Eye (tissue), 1 donor: ENCODE results near the gene RRP8.

ENCODE experiments used
- DNase-seq: peaks from one replicate; pipeline ENCODE4 v3.0.0-alpha.2; 2015

The RRP8 gene

DNA sequence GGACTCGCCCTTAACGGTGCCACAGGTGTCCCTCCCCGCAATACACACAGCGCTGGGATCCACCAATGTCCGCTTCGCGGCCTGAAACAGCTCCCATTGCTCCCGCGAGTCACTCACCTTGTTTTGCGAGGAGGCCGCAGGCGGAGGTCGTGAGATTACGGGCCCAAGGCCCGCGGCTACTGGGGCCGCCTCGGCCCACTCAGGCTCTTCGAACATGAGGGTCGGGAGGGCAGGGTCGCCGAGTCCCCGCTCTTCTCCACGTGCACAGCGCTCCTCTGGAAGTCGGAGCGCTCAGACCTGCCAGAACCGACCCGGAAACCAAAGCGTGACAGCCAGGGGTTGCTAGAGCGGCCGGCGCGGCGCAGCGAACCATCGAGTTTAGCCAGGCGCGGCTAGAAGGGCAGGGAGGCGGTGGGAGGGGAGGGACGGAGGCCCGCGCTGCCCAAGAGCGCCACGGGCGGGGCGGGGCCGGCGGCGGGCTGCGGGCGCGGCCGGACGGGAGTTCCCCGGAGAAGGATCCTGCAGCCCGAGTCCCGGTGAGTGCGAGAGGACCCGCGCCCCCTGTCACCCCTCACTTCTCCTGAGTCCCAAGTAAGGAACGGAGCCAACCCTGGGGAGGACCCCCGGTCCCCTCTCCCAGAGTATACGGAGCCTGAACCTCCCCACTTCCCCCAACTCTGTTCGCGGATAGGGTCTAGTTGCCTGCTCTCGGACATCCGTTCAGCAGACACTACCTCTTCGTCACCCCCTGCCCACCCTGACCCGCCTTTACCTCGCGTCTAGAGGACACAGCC is at the start of gene RRP8, which contains the start of gene ILK:
Gene RRP8, minus strand, starts transcription at position 330 of the 794 bp plus-strand sequence. Its CDS starts 114 bp downstream, at position 216.
Gene ILK, plus strand, starts transcription at position 488 of the 794 bp plus-strand sequence. CDS start 498 bp downstream, outside the sequence.
- DNase-seq = peak; percentile 95

DNA sequence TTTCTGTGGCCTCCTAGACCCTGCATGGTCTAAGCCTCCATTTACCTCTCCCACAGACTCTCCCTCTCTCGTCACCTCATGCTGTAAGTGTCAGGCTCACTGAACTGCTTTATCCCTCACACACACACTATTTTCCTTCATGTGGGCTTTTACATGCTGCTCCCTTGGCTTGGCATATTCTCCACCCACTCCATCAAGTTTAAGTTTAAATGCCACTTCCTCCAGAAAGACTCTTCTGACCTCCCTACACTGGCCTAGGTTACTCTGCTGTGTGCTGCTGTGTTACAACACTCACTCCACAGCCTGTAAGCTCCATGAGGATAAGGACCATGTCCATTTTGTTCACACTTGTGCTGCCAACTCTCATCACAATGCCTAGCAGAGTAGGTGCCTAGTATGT is 49.7 kb upstream of the RRP8 start:
- no peak for DNase-seq

DNA sequence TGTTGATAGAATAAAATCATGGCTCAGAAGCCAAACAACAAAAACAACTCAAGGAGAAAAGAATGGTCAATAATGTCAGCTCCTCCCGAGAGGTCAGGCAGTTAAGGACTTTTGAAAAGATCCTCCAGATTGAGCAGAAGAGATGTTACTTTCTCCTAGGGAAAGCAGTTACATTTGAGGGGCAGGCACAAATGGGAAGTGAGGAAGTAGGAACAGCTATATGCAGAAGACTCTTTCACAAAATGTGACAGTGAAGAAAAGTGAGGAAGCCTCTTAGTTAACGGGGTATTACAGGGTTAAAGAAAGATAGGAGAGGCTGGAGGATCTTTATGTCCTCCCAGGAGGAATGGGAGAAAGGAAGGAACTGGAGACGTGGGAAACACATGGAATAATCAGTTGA is 48.8 kb upstream of the RRP8 start:
- DNase-seq = no peak

DNA sequence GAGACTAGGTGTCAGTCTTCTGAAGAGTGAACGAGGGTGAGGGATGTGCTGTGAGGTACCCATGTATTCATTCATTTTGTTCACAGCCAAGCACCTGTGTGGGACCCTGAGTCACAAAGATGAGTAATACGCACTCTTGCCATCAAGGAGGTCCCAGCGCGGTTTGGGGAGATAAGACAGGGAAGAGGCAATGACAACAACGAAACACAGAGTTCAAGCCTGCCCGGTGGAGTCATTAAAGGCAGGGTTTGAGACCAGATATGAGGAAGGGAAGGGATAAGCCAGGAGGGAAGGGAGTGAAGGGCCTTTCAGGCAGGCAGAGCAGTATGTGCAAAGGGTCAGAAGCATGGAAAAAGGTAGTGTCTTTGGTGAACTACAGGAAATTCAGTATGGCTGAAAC is 47.6 kb upstream of the RRP8 start:
- no peak for DNase-seq

DNA sequence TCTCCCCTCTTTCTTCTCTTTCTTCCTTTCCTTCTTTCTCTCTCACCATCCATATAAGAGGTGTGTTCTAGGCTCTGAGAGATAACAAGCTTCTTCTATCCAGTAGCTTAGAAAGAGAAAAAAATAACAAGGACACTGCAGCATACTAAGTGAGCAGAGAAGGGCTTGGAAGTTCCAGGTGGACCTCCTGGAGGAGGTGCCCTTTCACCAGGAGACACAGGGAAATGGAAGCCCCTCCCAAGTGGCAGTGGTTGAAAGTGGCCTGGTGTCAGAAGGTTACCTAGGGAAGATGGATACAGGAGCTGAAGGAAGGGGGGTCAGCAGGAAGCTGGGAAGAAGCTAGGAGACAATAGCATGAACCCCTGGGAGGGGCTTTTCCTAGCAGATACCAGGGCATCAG is 46.7 kb upstream of the RRP8 start:
- no peak for DNase-seq

DNA sequence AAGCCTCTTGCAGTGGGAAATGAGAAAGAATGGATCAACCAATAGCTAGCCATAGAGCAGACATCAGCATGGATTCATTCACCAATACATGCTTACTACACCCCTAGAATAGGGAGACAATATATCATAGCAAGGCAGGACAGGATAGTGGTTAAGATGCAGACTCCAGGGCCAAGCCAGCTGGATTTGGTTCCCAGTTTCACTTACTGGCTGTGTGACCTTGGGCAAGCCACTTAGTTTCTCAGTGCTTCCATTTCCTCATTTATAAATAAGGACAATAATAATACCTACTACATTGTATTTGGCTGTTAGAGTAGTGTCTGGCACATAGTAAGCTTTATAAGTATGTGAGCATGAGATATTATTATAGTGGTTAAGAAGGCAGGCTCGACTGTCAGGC is 45.1 kb upstream of the RRP8 start:
- no peak for DNase-seq

DNA sequence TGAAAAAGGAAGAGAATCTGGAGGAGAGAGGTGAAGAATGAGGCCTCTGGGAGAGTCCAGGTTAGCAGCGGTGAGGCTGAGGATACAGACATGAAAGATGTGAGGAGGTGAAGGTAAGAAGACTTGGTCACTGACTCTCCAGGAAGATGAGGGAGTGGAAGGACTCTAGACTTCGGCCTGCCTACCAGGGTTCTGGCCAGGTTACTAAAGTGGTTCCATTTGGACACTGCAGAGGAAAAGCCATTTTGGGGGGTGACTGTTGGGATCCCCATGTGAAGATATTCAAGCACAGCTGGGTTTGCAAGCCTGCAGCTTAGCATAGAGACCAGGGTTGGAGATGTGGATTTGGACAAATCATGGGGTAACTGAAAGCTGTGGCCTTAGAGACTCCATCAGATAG is 44.4 kb upstream of the RRP8 start:
- DNase-seq = no peak

DNA sequence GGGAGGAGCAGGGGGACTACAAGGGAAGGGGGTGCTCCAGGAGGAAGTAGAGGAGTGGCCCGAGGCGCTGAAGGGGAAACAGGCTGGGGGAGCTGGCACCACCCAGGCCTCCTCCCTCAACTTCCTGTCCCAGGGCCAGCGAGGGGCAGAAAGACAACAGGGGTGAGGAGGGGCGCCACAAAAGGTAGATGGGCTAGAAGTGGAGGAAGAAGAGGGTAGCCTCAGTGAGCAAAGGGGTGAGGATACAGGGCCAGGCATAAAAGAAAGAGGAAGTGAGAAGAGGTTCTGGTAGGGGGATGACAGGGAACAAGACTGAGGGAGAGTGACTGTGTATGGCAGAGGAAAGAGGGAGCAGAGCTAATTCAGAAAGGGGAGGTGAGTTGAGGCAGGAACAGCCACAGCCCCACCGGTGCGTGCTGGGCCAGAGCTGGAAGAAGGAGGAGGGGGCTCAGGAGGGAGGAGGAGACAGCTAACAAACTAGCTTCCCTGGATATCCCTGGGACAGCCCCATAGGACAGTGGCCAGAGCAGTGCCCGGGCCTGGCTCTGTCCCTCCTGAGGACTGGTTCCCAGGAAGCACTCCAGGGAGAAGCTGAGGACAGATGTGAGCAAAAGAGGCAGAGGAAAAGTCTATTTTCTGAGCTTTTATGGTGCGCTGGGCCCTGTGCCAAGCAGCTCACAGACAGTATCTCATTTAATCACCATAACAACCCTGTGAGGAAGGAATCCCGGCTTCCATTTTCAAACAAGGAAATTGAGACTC is 43.7 kb upstream of the RRP8 start:
- peak; percentile 49 for DNase-seq

DNA sequence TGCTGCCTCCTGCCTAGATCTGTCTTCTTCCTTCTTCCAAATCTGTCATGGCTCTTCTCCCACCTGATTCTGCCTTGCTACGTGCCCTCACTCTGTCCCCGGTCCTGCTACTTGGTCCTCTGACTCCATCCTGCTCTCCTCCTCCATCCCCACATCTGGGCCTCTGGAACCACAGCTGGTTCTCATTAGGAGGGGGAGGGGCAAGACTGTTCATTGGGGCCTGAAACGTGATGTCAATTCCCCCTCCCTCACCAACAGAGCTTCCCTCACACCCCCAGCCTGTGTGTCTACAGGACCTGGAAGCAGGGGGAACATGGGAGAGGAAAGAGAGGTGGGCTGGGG is 43.1 kb upstream of the RRP8 start:
- peak; percentile 89 for DNase-seq

DNA sequence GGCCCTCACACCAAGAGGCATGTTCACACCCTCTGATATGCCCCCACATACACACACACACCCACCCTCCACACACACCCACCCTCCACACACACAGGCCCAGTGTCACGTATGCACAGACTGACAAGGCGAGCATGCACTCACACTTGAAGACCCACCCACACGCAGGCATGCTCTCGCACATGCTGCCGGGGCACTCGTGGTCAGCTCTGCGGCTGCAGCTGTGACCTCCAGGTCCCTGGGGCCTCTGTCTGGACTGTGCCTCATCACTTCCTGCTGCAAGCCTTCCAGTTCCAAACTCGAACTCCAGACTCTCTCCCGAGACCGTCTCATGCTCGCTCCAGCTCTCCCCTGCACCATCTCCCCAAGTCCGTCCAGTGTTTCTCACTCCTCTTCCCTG is 42.7 kb upstream of the RRP8 start:
- DNase-seq = peak; percentile 30

DNA sequence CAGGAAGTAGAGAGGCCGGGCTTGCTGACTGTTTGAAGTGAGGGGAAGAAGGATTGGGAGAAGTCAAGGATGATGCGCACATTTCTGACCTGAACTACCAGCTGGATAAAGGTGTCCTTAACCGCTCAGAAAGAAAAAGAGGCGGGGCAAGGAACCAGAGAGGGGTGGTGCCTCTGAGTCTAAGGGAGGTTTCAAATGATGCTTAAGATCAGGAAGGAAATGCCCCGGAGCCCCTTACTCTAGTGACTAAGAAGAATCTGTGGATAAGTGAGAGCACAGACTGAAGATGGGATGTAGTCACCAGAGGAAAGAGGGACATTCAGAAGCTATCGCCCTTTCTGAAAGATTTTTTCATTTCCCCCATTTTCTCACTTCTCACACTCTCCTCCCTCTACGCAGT is 39.5 kb upstream of the RRP8 start:
- no peak for DNase-seq

DNA sequence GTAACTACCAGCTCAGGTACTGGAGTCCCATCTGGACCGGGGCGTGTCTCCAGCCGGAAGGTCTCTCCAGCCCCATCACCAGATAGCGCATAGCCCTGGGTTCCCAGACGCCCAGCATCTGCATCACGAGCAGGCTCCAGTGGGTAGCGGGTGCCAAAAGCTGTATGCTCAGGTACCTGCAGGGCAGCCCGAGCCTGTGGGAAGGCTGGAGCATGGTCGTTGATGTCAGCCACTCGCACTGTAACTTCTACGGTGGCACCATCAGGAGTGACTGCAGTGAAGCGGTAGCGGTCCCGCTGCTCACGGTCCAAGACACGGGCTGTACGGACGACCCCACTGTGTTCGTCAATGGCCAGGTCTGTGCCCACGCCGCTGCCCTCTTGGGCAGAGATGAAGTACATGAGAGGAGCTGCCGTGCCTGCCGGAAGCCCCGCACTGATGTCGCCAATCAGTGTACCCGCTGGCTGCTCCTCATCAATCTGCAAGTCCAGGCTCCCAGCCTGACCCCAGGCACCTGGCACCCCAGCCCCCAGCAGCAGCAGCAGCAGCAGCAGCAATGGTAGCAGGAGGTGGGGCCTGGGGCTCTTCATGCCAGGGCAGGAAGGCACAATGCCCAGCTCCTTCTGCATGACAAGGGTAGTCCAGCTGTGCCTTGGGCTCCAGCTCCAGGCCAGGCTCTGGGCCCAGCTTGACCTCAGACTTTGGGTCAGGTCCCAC is 37.7 kb upstream of the RRP8 start:
- no peak for DNase-seq

DNA sequence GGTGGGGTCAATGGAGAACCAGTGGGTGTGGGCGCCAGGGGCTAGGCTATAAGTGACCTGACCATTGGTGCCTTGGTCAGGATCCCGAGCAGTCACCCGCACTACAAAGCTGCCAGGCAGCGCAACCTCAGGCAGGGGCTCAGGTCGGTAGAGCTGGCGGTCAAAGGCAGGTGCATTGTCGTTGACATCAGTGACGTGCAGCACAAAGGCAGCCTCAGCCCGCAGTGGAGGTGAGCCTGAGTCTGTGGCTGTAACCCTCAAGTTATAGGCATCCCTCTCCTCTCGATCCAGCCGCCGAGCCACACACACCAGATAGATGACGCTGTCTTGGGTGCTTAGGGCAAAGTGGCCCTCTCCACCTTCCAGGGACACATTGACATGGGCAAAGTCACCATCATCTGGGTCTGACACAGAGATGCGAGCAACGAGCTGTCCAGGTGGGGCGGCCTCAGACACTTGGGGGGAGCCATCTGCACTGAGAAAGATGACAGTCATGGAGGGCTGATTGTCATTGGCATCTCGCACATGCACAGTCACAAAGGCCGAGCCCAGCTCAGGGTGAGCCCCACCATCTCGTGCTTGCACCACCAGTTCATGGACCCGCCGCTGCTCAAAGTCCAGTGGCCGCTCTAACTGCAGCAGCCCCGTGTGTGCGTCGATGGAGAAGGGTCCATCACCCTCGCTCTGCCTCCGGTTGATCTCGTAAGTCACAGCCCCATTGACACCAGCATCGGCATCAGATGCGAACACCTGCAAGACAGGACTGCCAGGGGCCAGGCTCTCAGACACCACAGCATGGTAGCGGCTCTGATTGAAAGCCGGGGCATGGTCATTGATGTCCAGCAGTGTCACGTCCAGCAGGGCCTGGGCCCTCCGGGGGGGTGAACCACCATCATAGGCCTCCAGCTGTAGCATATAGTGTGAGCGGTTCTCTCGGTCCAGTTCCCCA is 36.9 kb upstream of the RRP8 start:
- DNase-seq = no peak

DNA sequence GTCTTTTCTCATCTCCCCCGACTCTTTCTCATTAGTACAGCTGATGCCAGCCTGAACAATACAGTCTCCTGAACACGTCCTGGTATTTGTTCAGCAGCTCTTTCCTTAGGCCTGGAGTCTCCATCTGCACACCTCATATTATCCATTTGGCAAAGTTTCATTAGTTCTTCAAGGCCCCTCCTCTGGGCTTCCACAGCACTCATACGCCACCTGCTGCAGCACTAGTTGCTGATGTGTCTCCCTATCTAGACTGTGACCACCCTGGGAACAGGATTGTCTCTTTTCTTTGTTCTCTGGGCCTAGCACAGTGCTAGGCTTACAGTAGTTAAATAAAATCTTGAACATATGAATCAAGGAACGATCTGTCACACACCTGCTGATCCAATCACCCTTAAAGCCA is 35.0 kb upstream of the RRP8 start:
- no peak for DNase-seq

DNA sequence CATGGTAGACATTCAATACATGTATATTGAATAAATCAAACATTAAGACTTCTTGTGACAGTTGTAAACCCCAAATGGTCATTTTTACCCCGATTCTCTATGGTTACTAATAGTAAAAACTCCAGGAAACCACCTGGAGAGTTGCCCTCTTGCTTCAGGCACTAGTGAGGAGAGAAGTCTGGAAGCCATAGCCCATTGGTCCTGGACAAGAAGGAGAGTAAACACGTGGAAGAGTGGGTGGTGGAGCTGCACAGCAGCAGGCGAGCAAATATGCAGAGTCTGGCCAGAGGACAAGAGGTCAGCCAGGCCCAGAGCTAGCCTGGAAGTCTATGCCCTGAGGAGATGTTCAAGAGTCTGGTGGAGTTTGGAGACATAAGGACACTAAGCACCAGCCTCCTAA is 34.5 kb upstream of the RRP8 start:
- no peak for DNase-seq

DNA sequence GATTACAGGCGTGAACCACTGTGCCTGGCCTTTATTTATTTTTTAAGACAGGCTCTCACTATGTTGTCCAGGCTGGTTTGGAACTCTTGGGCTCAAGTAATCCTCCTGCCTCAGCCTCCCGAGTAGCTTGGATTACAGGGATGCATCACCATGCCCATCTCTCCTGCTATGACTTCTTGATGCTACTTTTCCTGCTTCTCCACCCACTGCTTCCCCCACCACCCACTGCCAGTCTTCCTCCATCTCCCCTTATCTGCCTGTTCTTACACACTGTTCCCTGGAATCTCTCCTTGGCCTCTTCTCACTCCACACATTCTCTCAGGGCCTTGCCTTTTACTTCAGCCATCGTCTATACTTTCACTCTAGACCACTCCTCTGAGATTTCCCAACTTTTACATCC is 33.1 kb upstream of the RRP8 start:
- no peak for DNase-seq

DNA sequence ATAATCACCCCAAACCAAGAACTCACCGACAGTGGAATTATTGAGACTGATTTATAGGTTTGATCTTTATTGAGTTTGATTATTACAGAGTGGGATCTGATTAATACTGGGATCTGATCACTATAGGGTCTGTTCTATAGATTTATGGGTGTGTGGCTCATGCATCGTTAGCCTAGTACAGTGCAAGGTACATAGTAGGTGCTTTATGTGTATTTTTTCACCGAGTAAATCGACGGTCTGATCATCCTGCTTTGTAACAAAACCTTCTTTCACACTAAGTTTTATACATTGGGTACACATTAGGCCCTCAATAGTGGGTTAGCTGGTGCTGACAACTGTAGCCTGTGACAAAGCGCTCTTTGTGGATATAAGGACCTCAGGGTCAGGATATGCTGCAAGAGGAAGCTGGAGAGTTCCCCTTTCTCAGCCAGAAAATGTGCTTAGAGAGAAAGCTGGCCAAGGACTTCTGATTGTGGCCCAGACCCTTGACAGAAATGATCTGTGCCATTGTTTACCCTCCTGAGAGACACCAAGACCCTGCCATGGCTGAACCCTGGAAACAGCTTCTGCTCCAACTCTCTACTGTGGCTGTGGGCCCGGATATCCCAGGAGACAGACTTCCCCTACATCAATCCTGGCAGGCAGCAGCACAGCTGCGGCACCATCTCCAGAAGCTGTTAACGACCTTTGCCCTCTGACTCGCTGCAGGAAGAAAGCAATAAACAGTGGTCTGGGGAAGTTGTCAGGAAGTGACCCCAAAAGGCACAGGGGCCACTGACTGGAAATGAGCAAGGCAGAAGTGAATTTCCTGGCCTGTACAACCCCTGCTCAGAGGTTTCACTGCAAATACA is 31.9 kb upstream of the RRP8 start:
- DNase-seq = peak; percentile 60

DNA sequence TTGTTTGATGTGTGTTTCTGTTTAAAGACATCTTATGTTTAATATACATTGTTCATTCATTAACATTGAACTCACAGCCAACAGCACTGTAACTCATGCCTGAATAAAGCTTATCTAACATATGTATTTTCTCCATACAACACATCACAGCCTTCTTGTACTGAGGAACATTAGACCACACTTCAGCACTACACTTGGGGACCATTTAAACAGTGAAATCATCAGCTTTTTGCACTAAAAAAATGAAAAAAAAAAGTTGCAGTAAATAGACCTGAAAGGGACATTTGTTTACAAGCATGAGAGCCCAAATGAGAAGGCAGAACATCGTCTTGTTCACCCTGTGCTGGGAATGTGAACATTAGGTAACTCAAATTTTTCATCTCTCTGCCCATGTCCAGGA is 31.1 kb upstream of the RRP8 start:
- no peak for DNase-seq

DNA sequence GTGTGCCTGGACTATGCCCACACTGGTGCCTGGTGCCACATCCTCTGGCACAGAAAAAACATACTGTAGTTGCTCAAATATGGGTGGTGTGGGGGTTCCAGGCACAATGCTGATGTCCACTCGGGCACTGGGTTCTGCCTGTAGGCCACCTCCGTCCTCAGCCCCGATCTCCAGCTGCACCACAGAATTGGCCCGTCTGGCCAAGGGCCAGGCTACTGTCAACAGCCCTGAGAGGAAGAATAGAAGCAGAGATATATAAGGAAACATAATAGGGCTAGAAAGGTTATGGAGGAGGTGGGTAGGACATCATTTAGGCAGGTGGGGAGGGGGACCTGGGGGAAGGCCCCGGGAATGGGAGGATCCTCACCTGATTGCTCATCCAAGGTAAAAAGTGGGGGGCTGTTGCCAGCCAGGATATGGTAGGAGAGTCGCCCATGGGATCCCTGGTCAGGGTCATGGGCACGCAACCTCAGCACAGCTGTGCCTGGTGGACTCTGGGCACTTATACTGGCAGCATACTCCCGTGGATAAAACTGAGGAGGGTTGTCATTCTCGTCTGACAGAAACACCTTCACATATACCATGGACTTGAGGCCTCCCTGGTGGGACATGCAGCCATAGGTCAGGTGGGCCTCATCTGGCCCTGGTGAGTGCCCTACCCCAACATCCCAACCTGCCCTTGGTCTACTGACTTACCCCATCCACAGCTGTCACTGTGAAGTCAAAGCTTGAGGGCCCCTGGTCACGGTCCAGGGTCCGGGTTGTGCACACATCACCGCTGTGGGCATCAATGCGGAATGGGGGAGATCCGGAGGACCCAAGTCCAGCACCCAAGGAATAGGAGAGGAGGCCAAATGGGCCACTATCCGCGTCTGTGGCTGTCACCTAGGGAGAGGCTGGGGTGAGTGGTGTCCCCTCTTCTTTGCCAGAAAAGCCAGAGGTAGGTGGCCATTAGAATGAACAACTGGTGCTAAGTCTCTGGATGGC is 30.3 kb upstream of the RRP8 start:
- no peak for DNase-seq
